Measurements from ENCODE around the gene CRACDL.

Gene CRACDL

GRCh38 chr2:98744595-98744994 is 191.4 kb downstream of the CRACDL start:
- Histone ChIP-seq H3K9ac (ENCODE audit: low read depth in 1 of 2, low read length in 2 of 2) (no peak overlapping the region), H3K4me1 (ENCODE audit: control insufficient read depth in 2 of 2, insufficient read depth in 2 of 2, low read length in 2 of 2) (no peaks in the 10 kb centered on the region), H3K27me3 (ENCODE audit: control insufficient read depth in 2 of 2, insufficient read depth in 2 of 2, low read length in 2 of 2) (no peaks in the 10 kb centered on the region), H3K4me3 (ENCODE audit: low read length in 2 of 2) (no peak overlapping the region), H3K36me3 (ENCODE audit: control insufficient read depth in 2 of 2, insufficient read depth in 2 of 2, low read length in 2 of 2) (no peaks in the 10 kb centered on the region), H3K27ac (ENCODE audit: low read depth in 2 of 2, low read length in 2 of 2) (no peak overlapping the region), H3K9me3 (ENCODE audit: control insufficient read depth in 2 of 2, low read length in 2 of 2) (no peaks in the 10 kb centered on the region)

Data from mucosa of rectum (tissue), 2 donors.